Activated CD4-positive, alpha-beta T cell treated with anti-CD3 and anti-CD28 coated beads, Interleukin-2, amount 50 U/mL, for 48 hours (primary cell): Measurements from ENCODE around the gene TXNDC17.
A peak's percentile ranks its signal among the peaks of the same experiment; 100 is the strongest.
"Not testable (repeated sequence)": the region's sequence is repeated elsewhere in the genome, so short reads cannot be mapped to it uniquely, and the experiment has no call there.

Experiments
- DNase-seq, 2 experiments: peaks; one replicate each; pipeline ENCODE4 v3.0.0-alpha.2; 2020

The TXNDC17 gene

DNA sequence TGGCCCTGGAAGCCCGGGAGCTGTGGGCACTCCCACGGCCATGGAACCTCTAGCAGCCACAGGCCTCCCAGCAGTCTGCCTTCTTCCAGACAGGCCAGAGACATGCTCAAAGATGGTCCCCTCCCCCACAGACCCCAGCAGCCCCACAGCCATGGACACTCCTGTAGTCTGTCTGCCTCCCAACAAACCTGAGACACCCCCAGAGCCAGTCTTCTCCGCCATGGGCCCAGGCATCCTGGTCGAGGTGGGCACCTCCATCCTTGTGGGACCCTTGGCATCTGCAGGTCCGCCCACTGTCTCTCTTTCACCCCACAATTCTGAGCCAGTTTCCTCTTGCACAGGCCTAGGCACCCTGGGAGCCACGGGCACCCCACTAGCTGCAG lies 3.4 kb upstream of the TXNDC17 start:
- DNase-seq: no peak

DNA sequence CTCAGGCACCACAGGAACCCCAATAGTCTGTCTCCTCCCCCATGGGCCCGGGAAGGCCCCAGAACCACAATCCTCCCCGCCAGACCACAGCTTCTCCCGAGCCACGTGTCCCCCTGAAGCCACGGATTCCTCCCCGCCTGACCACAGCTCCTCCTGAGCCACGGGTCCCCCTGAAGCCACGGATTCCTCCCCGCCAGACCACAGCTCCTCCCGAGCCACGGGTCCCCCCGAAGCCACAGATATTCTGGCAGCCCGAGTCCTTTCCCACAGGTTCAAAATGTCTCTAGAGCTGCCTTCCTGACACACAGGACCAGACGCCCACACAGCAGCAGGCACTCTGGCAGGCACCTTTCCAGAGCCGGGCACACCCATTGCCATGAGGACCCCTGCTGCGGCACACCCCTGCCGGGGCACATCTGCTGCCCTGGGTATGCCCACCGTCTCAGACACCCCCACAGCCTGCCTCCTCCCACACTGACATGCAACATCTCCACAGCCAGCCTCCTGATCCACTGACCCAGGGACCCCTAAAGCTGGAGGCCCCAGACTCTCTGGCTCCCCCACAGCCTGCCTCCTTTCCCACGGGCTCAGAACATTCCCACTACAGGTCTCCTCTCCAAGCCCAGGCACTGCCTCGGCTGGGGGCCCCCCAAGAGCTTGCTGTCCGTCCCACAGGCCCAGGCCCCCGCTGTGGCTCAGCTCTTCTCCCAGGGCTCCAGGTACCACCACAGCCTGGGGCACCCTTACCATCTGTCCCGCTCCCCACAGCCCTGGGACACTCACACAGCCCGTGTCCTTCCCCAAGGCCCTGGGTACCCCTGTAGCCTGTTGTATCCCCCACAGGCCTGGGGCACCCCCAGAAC lies 2.6 kb upstream of the TXNDC17 start:
- no peak for DNase-seq

DNA sequence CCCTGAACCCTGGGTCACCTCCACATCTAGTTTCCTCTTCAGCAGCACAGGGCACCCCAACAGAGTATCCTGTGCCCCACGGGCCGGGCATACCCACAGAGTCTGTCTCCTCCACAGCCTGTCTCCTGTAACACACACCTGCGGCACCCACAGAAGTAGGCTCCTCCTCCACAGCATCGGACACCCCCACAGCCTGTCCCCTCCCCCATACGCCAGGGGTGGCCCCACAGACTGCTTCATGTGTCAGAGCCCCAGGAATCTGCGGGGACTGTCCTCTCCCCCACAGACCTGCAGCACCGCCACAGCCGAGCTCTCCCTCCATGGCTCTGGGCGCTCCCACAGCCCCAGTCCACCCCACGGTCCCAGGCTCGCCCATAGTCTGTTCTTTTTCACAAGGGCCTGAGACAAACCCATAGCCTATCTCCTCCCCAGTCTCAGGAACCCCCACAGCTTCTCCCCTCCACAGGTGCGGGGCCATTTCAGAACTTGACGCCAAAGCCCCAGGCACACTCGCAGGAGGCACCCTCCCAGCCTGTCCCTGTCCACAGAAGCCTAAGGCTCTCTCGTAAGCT lies 1.8 kb upstream of the TXNDC17 start:
- no peak for DNase-seq

DNA sequence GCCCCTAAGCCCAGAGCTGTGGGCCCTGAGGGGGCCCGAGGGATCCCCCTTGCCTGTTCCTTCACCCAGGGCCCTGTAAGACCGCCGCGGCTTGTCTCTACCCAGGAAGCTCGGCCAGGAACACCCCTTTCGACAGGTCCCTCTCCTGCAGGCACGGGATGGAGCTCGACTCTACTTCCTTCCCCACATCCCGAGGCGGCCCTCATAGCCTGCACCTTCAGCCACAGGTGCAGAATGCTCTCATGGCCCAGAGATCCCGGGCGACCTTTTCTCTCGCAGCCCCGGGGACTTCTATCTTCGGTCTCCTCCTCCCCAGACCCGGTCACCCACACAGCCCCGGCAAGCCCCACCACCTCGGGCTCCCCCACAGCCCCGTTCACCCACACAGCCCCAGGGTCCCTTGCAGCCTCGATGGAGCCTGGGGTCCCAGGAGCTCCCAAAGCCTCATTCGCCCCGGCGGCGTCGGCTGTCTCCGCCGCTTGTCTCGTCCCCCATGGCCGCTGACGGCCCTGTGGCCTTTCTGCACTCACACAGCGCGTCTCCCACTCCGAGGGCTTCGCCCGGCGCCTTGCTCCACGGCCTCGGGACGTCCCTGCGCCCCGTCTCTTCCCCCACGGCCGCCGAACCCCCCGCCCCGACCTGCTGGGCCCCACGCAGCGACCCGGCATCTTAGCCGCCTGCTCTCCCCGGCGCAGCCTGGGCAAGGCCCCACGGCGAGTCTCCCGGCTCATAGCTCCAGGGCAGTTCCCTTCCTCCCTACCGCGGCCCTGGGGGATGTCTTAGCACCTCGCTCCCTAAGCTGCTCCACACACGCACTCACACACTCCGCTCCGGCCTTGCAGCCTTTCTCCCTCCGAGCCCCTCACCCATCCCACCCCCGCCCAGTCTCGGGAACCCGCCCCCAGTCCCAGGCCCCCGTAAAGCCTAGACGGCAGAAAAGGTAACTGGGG lies 999 bp upstream of the TXNDC17 start:
- peak; percentile 39 to 51 for DNase-seq

DNA sequence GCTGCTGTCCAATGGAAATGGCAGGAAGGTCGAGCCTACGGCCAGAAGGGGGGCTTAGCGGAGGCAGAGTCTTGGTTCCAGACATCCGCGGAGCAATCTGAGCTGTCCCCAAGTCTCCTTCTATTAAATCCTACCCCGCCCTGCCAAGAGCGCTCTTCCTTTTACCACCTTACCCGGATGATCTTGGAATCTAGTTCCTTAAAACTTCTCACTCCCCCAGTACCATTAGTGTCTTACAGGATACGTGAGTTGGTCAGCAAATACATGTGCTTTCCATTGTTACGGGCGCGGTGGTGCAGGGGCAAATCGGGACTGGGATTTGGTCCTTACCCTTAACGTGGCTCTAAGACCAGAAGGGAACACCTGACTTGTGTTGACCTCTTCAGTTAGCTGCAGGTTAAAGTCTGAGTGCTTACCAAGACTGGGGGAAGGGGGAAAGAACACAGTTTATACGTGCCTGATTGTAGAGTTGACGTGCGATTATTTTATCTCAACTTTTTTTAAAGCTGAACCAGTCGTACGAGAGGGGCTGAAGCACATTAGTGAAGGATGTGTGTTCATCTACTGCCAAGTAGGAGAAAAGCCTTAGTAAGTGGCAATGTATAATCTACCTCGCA lies 495 bp downstream of the TXNDC17 start:
- DNase-seq: no peak

DNA sequence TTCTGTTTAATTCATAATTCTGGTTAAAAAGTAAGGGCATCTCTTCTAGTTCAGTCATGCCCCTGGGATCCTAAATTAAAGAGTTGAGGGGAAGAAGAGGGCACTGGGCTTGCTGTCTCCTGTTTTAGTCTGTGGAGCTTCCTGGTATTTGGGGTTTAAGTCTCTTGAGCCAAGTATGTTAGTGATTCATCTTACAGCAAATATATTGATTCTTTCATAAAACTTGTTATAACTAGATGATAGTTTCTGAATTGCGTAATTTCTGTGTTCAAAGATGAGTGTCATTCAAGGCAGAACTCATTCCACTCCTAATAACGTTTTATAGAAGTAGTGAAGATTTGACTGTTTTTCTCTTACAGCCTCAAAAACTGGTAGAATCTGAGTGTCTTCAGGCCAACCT lies 1.7 kb downstream of the TXNDC17 start:
- DNase-seq: no peak

DNA sequence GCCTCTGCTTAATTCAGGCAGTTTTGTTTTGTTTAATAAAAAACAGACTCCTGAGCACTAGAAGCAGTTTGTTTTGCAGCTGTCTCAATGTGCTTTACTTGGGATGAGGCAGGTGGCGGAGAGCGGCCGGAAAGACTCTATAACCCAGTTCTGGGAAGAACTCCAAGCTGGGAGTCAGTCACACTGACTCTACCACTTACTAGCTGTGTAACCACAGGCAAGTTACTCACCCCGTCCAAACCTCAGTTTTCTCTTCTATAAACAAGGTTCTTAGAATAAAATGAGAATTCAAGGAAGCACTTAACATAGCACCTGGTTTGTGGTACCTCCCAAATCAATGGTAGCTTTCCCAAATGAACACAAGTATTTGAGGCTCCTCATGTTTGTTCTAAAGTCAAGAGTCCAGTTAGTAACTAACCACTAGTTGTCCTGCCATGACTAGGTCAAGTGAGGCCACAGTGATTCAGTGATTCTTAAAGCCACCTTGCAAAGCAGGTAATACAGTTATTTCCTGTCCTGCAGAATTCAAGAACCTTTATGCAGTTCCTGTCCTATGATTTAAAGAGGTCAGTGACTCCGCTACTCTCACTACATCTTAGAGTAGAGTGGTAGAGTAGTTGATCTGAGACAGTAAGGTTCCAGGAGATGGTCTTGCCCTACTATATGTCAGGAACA lies 2.7 kb downstream of the TXNDC17 start:
- DNase-seq: no peak

DNA sequence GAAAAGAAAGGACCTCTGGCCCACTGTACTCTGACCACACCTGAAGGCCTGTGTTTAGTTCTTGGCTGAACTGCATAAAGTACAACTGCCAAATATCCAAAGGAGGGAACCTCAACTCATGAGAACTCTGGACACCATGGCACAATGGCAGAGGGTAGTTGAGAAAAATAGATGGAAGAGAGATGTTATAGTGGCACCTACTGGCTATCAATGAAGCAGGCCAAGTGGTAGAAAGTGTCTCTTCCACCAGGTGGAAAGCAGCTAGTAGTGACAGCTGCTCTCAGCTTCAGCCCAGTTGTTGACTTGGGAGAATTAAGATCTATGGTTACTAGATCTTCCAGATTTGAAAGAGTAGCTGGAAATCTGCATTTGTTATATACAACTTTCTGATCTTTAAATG lies 7.3 kb downstream of the TXNDC17 start:
- no peak for DNase-seq

DNA sequence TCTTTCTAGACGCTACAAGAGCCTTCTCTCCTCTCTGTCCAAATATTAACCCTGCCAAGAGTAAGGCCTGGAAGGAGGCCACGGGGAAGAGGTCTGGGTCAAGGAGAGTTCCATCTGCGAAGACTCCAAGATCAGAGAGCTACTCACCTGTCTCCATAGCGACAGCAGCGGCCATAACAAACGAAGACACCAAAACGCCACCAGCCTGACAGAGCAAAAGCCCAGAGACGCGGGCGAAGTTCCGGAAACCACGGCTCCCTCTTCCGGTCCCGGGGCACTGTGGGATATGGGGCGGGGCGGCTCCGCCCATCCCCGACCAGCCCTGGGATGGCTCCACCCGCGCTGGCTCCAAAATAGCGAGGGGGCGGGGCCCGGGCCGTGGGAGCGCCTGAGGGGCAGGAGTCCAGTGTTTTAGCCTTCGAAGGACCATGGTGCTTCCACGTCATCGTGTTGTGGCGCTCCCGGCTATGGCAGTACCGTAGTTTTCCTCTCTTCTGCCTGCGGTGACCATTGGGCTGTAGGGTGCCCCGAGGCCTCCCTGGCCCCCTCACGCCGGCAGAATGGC lies 10.6 kb downstream of the TXNDC17 start, which contains the start of the genes C17orf100 and MED31:
Gene C17orf100, plus strand, starts transcription at position 409 of the 565 bp plus-strand sequence. Its CDS starts 152 bp downstream, at position 561.
Gene MED31, minus strand, starts transcription at position 252 of the 565 bp plus-strand sequence. Its CDS starts 77 bp downstream, at position 175.
- peak; percentile 95 to 97 for DNase-seq

DNA sequence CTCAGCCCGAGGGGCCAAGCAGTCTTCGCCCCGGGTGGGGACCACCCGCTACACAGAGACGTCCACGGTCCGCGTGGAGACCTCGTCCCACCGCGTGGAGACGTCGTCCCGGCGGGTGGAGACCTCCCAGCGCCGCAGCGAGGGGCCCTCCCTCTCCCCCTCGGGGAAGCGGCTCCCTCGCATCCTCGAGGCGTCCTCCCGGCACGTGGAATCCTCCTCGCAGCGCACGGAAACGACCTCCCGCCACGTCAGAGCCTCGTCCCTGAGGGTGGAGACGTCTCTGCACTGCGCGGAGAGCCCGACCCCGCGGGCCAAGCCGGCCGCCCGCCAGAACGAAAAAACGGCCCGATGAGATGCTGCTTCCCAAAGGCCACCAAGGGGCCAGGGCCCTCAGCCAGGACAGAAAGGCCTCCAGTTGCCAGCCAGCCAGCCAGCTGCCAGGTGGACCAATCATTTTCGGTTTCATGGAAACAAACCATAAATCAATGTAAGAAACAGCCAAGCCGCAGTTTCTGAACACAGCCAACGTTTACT lies 11.1 kb downstream of the TXNDC17 start:
- peak in 1 of 2 experiments; percentile 47 for DNase-seq

DNA sequence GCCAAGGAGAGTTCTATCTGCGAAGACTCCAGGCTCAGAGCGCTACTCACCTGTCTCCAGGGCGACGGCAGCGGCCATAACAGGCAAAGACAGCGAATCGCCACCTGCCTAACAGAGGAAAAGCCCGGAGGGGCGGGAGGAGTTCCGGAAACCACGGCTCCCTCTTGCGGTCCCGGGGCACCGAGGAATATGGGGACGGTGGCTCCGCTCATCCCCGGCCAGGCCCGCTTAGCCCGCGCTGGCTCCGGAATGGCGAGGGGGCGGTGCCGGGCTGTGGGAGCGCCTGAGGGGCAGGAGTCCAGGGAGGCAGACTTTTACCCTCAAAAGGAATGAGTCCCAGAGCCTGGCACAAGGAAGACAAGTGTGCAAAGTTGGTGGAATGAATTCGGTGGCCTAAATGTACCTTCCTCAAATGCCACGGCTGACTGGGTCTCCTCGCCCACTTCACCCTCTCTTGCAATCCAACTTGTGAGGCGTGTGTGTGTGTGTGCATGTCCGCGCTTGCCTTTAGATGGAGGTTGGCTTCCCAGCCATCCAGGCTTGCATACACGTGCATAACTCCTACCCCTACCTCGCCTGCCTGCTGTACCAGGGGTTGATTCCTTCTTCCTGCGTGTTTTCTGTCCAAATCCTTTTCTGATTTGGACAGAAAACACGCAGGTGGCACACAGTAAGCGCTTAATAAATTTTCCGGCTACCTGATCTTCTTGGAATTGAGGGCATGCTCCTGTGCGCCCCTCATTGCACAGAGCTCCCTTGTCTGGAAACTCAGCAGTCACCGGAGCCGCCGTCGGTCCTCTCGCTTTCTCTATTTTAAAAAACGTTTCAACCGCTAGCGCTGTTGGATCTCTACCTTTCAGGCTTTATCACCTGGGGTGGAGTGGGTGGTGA lies 14.2 kb downstream of the TXNDC17 start:
- DNase-seq: no peak

DNA sequence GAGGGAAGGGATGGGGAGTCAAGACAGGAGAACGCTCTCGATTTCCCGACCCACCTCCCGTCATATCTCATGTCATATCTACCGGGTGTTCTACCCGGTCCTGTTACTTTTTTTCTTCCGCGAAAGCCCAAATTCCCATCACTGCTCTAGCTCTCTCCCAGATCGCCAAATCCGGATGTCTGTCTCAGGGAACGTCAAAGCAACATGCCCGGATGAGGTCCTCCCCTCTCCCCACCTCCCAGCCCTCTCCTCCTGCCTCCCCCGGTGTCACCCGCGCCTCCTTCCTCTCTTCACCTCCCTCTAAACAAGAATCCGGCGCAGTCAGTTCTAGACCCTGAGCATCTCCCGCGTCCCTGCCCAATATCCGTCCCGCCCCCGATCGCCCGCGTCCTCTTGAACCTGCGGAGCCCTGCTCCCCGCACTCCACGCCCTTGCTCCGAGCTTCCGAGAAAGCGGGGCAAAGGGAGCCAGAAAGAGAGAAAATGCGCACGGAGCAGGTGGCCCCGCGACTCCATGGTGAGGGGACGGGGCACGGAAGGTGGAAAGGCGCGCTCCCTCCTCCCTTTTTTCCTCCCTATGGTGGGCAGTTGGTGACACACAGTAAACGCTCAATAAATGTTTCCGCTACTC lies 15.0 kb downstream of the TXNDC17 start:
- not testable (repeated sequence) for DNase-seq

DNA sequence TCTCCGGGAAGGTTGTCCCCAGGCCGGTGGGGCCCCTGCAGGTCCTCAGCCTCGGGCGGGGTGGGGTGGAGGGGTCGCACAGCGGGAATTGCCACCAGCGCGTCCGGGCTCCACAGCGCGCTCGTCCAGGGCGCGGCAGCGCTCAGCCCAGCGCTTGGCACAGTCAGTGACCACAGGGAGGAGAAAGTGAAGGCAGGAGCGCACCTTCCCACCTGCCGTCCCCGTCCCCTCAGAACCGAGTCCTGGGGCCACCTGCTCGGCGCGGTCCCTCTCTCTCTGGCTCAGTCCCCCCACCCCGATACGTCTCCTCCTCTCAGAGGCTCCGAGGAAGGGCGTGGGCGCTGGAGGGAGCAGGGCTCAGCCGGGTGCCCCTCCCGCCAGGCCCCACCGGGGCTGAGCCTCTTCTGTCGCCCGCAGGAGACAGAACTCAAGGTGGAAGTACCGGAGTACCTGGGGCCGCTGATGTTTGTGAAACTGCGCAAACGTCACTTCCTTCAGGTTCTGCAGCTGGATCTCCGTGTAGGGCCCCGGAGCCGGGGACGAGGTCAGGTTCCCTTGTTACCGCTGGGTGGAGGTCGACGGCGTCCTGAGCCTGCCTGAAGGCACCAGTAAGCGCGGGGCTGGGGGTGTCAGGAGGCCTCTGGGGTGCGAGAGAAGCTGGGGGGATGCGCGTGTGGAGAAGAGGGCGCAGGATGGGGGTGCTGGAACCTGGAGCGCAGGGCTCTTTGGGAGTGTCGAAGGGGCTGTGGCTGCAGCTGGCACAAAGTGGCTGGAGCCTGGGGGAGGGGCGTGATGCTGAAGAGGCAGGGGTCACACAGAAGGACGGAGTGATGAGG lies 16.2 kb downstream of the TXNDC17 start:
- peak; percentile 58 to 68 for DNase-seq

DNA sequence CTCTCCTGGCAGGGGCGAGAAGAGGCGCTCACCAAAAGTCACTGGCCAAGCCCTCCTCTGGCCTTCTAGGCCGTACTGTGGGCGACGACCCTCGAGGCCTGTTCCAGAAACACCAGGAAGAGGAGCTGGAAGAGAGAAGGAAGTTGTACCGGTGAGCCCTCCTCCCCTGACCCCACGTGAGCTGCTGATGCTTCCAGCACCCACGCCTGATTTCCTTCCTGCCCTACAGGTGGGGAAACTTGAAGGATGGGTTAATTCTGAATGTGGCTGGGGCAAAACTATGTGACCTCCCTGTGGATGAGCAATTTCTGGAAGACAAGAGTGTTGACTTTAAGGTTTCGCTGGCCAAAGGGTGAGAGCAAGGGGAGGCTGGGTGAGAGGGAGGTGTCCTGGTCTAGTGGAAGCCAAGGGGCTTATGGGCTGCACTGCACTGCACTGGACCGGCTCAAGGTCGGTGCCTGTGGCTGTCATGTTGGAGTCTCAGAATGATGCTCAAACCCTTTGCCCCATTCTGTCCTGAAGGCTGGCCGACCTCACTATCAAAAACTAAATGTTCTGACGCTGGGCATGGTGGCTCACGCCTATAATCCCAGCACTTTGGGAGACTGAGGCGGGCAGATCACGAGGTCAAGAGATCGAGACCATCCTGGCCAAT lies 16.9 kb downstream of the TXNDC17 start:
- no peak for DNase-seq

DNA sequence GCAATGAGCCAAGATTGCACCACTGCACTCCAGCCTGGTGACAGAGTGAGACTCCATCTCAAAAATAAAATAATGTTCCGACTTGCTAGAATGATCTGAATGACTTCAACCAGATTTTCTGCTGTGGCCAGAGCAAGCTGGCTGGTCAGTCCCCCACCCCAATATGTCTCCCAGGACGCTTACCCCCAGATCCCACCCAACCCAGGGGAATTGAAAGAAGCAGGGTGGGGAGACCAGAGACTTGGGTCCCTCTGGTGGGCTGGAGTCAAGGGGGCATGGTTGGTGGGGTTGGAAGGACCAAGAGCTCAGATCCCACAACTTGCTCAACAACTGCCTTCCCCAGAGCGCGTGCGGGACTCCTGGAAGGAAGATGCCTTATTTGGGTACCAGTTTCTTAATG lies 17.6 kb downstream of the TXNDC17 start:
- DNase-seq: not testable (repeated sequence)

DNA sequence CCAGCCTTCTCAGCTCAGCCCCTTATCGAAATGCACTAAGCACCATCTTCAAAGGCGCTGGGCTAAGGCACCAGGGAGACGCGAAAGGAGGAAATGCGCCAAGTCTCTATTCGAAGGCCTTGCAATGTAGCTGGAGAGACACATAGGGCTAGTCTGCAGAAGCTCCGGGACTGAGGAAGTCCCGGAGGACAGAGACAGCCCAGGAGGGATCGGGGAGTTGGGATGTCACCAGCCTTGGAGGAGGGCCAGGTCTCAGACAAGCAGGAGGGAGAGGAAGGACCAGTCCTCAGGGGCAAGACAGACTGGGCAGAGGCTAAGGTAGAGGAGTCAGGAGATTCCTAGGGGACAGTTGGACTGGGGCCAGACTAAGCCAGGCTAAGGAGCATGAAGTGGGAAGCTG lies 19.2 kb downstream of the TXNDC17 start:
- no peak for DNase-seq

DNA sequence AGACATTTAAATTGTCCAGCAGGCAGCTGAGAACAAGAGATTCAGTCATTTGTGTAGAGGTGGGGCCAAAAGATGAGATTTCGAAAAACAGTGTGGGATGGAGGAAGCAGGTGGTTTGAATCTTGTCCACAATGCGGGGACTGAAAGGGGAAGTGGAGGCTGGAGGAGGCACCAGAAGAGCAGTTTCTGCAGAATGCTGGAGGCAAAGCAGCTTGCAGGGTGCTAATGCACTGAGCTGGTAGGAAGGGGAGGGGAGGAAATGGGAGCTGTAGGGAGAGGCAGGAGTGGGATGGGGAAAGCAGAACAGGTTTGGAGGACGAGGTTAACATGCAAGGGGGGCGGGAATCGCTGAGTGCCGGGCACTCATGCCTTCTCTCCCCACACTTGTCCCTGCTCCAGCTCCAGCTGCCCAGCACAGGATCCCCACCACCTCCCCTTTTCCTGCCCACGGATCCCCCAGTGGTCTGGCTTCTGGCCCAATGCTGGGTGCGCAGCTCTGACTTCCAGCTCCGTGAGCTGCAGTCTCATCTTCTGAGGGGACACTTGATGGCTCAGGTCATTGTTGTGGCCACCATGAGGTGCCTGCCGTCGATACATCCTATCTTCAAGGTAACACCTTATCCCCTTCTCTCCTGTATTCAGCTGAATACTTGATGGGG lies 20.1 kb downstream of the TXNDC17 start:
- DNase-seq: no peak

DNA sequence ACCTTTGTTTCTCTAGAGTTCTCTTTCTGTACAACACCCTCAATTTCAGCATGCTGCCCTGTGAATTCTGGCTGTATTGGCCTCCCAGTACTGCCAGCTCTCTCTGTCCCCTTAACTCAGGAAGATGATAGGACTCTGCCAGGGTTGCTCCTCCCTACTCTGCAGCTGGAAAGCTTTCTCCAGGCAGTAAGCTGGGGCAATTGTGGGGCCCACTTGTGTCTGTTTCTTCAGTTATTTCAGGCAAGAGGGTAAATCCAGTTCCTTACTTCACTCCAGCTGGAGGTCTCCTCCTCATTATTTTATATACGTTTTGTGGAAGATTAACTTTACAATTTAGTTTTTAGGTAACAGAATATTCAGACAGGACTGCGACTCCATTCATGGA lies 20.6 kb downstream of the TXNDC17 start:
- no peak for DNase-seq
